K562 (cell line): ENCODE measurements around the gene VHLL. TPM values are rescaled to one million over a fixed set of nuclear protein-coding genes. Genes with fewer than 3 reads are reported as not detected.

Source experiments
- ATF1 ChIP-seq, 2 experiments: fragments of 450-650 bp in 1 of 2; IDR thresholded peaks; 2 replicates each; pipeline ENCODE4 v1.6.1; 2016; ENCODE audit warnings: missing compliant biosample characterization in 1 of 2, missing genetic modification characterization in 1 of 2
- BACH1 ChIP-seq: fragments of 200-800 bp; sonication (Bioruptor generic); IDR thresholded peaks from 2 replicates; pipeline ENCODE4 v1.6.1; 2016; ENCODE audit warnings: missing genetic modification characterization, missing compliant biosample characterization
- CBFA2T2 ChIP-seq: fragments of 450-650 bp; conservative IDR thresholded peaks from 2 replicates; pipeline ENCODE4 v1.6.1; 2017; ENCODE audit warnings: mild to moderate bottlenecking
- DIDO1 ChIP-seq: fragments of 450-650 bp; IDR thresholded peaks from 2 replicates; pipeline ENCODE4 v1.6.1; 2016; ENCODE audit warnings: low read depth, missing biosample characterization, missing genetic modification characterization
- ESRRA ChIP-seq: fragments of 450-650 bp; IDR thresholded peaks from 2 replicates; pipeline ENCODE4 v1.6.1; 2014; ENCODE audit warnings: low read depth, mild to moderate bottlenecking, moderate library complexity, borderline replicate concordance
- KDM5B ChIP-seq: fragments of 200-600 bp; sonication (generic); IDR thresholded peaks from 2 replicates; pipeline ENCODE4 v1.6.1; 2012; ENCODE audit warnings: low read depth, mild to moderate bottlenecking, moderate library complexity, low read length, control low read depth, inconsistent platforms; ENCODE audit not compliant: insufficient replicate concordance
- MAFK ChIP-seq: IDR thresholded peaks from 2 replicates; pipeline ENCODE4 v1.6.1; 2011; ENCODE audit warnings: low read length, improper control_type of control experiment
- MXI1 ChIP-seq: IDR thresholded peaks from 2 replicates; pipeline ENCODE4 v1.6.1; 2011; ENCODE audit warnings: low read depth, mild to moderate bottlenecking, improper control_type of control experiment, low read length
- NFYB ChIP-seq: IDR thresholded peaks from 2 replicates; pipeline ENCODE4 v1.6.1; 2011; ENCODE audit warnings: mild to moderate bottlenecking, moderate library complexity; ENCODE audit not compliant: insufficient read length; ENCODE audit errors: extremely low read depth
- POLR2A ChIP-seq: fragments of 450-650 bp; conservative IDR thresholded peaks from 2 replicates; pipeline ENCODE4 v1.6.1; 2016
- RB1 ChIP-seq: fragments of 450-650 bp; IDR thresholded peaks from 2 replicates; pipeline ENCODE4 v1.6.1; 2017; ENCODE audit warnings: low read depth, mild to moderate bottlenecking
- RBFOX2 ChIP-seq: fragments of 200-400 bp; formaldehyde crosslinking; IDR thresholded peaks from 2 replicates; pipeline ENCODE4 v1.6.1; 2017; ENCODE audit warnings: low read depth, mild to moderate bottlenecking, low read length, moderate library complexity
- SP2 ChIP-seq: IDR thresholded peaks from 2 replicates; pipeline ENCODE4 v1.6.1; 2011; ENCODE audit warnings: mild to moderate bottlenecking, low read depth, low read length, moderate library complexity; ENCODE audit not compliant: poor library complexity, severe bottlenecking; ENCODE audit errors: extremely low read depth
- TBL1XR1 ChIP-seq, 2 experiments: IDR thresholded peaks; 2 replicates each; pipeline ENCODE4 v1.6.1; 2012; ENCODE audit warnings: improper control_type of control experiment in 2 of 2, low read length in 2 of 2, mild to moderate bottlenecking in 1 of 2
- TBP ChIP-seq: optimal IDR thresholded peaks from 2 replicates; pipeline ENCODE3; 2011; ENCODE audit warnings: low read depth, low read length, improper control_type of control experiment
- THRAP3 ChIP-seq: fragments of 450-650 bp; IDR thresholded peaks from 2 replicates; pipeline ENCODE4 v1.6.1; 2016; ENCODE audit warnings: mild to moderate bottlenecking, inconsistent platforms, borderline replicate concordance
- ZFX ChIP-seq: sonication (generic); formaldehyde crosslinking; IDR thresholded peaks from 2 replicates; pipeline ENCODE4 v1.8.0; 2022; ENCODE audit warnings: mild to moderate bottlenecking, missing genetic modification reagents, moderate library complexity
- ZKSCAN3 ChIP-seq: fragments of 250-450 bp; sonication (Bioruptor Pico); IDR thresholded peaks from 2 replicates; pipeline ENCODE4 v1.4.0; 2020
- polyA plus RNA-seq, 8 experiments: library from polyadenylated mRNA; depleted of rRNA in 4 of 8; stranded (reverse) in 5 of 8; unstranded in 3 of 8; fragments of >200 nt; fragmentation: Nextera tagmentation in 2 of 8; fragmentation: Illumina TruSeq in 1 of 8; extraction: Ambion mirVana in 2 of 8; extraction: Trizol in 1 of 8; gene quantifications; 2 replicates each; pipeline versions ENCODE4 v1.2.1 to v1.2.3, GENCODE V29; 2011 to 2014; ENCODE audit warnings: inconsistent platforms in 1 of 8, missing spikeins in 1 of 8
- total RNA-seq, 7 experiments: library from RNA; depleted of rRNA in 6 of 7; stranded (reverse); fragments of >200 nt in 6 of 7; fragmentation: Illumina TruSeq in 2 of 7; extraction: Trizol in 2 of 7; gene quantifications; 2 replicates each; pipeline versions ENCODE4 v1.2.1 to v1.2.3, GENCODE V29; 2011 to 2021; ENCODE audit warnings: low replicate concordance in 1 of 7
- TF ChIP-seq, protein P1 (sequence below): sonication (generic); formaldehyde crosslinking; IDR thresholded peaks from 2 replicates; pipeline ENCODE4 v1.8.0; 2022; ENCODE audit warnings: mild to moderate bottlenecking, missing genetic modification reagents, borderline replicate concordance
- TF ChIP-seq, protein P2 (sequence below): sonication (generic); formaldehyde crosslinking; IDR thresholded peaks from 2 replicates; pipeline ENCODE4 v1.8.0; 2022; ENCODE audit warnings: missing genetic modification reagents, mild to moderate bottlenecking, borderline replicate concordance
- TF ChIP-seq, protein P3 (sequence below): sonication (generic); formaldehyde crosslinking; IDR thresholded peaks from 2 replicates; pipeline ENCODE4 v1.9.0; 2022; ENCODE audit warnings: mild to moderate bottlenecking, missing genetic modification reagents
- TF ChIP-seq, protein P4 (sequence below): fragments of 450-650 bp; IDR thresholded peaks from 2 replicates; pipeline ENCODE4 v1.6.1; 2016; ENCODE audit warnings: antibody characterized with exemption

The VHLL gene
- total and polyA plus RNA-seq, 9 of the 15 experiments (the other 6 are each of a cell fraction or from before 2014, with no cell fraction given), result not detected

DNA sequence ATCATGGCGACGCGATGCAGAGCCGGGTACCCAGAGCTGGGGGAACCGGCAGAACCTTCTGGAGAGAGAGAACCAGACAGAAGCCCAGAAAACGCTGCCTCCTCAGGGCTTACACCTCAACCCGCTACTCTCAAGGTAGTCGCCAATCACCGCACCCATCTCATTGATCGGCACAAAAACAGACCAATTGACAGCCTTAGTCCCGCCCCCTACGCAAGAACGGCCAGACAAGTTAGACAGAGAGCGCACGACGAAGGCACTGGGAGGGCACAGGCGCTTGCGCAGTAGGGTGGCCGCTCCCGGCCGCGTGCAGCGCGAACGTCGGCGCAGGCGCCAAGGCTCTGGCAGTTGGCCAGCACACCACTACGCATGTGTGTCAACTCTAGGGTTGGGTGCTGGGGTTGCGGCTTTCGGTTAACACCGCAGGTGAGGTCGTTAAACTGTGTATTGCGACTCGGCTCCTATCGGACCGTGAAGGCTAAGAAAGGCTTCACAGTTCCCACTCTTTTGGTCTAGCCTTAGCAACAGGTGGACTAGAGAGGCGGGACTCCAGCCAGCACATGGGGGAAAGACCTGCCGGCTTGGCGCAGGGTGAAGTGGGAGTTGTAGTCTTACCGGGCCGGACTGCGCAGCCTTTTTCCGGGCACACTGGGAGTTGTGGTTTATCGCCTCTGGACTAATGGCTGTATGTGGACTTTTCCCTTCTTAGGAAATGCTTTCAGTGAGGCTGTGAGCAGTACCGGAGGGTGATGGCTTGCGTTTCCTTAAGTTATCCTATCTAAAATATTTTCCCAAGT lies 39.3 kb upstream of the VHLL start, which contains the start of the genes CCT3 and TSACC (continued):
- TF ChIP-seq, protein P1, sequence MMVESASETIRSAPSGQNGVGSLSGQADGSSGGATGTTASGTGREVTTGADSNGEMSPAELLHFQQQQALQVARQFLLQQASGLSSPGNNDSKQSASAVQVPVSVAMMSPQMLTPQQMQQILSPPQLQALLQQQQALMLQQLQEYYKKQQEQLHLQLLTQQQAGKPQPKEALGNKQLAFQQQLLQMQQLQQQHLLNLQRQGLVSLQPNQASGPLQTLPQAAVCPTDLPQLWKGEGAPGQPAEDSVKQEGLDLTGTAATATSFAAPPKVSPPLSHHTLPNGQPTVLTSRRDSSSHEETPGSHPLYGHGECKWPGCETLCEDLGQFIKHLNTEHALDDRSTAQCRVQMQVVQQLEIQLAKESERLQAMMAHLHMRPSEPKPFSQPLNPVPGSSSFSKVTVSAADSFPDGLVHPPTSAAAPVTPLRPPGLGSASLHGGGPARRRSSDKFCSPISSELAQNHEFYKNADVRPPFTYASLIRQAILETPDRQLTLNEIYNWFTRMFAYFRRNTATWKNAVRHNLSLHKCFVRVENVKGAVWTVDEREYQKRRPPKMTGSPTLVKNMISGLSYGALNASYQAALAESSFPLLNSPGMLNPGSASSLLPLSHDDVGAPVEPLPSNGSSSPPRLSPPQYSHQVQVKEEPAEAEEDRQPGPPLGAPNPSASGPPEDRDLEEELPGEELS (CRISPR knock-in tag), result peak; percentile 71; the same call in 1 of the 2 replicates
- TF ChIP-seq SP2, result peak; percentile 90
- TF ChIP-seq BACH1 (tag), result peak; percentile 19; the same call in 1 of the 2 replicates
- peak; percentile 31; the same call in 1 of the 2 replicates for TF ChIP-seq ATF1 (CRISPR knock-in tag; IDR thresholded peaks at IDR 0.05)
- peak; percentile 97 for TF ChIP-seq ATF1 (tag; IDR thresholded peaks at IDR 0.05)
- TF ChIP-seq CBFA2T2, result no peak
- TF ChIP-seq, protein P2, sequence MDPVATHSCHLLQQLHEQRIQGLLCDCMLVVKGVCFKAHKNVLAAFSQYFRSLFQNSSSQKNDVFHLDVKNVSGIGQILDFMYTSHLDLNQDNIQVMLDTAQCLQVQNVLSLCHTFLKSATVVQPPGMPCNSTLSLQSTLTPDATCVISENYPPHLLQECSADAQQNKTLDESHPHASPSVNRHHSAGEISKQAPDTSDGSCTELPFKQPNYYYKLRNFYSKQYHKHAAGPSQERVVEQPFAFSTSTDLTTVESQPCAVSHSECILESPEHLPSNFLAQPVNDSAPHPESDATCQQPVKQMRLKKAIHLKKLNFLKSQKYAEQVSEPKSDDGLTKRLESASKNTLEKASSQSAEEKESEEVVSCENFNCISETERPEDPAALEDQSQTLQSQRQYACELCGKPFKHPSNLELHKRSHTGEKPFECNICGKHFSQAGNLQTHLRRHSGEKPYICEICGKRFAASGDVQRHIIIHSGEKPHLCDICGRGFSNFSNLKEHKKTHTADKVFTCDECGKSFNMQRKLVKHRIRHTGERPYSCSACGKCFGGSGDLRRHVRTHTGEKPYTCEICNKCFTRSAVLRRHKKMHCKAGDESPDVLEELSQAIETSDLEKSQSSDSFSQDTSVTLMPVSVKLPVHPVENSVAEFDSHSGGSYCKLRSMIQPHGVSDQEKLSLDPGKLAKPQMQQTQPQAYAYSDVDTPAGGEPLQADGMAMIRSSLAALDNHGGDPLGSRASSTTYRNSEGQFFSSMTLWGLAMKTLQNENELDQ (CRISPR knock-in tag), result no peak
- TF ChIP-seq ZKSCAN3 (CRISPR knock-in tag), result 0 out of 2 replicates have a peak, but pooled peaks have one; percentile 79
- peak; percentile 74; the same call in 1 of the 2 replicates for TF ChIP-seq DIDO1 (tag)
- TF ChIP-seq, protein P3, sequence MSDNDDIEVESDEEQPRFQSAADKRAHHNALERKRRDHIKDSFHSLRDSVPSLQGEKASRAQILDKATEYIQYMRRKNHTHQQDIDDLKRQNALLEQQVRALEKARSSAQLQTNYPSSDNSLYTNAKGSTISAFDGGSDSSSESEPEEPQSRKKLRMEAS, result peak; percentile 98
- TF ChIP-seq KDM5B, result peak; percentile 87
- peak; percentile 78 for TF ChIP-seq TBP
- no peak for TF ChIP-seq THRAP3
- TF ChIP-seq MXI1, result peak; percentile 72; the same call in 1 of the 2 replicates
- TF ChIP-seq RB1, result 0 out of 2 replicates have a peak, but pooled peaks have one; percentile 48
- TF ChIP-seq NFYB, result peak; percentile 98
- TF ChIP-seq MAFK, result peak; percentile 2; the same call in 1 of the 2 replicates
- TF ChIP-seq POLR2A, result peak; percentile 95
- peak; percentile 43; the same call in 1 of the 2 replicates for TF ChIP-seq ZFX (CRISPR knock-in tag)
- TF ChIP-seq, protein P4, sequence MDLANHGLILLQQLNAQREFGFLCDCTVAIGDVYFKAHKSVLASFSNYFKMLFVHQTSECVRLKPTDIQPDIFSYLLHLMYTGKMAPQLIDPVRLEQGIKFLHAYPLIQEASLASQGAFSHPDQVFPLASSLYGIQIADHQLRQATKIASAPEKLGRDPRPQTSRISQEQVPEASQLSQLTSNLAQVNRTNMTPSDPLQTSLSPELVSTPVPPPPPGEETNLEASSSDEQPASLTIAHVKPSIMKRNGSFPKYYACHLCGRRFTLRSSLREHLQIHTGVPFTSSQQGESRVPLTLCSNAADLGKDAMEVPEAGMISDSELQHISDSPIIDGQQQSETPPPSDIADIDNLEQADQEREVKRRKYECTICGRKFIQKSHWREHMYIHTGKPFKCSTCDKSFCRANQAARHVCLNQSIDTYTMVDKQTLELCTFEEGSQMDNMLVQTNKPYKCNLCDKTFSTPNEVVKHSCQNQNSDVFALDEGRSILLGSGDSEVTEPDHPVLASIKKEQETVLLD, result peak; percentile 92
- TF ChIP-seq RBFOX2, result peak; percentile 86
- peak in 1 of 2 experiments; percentile 67; a peak in 1 of 4 replicates for TF ChIP-seq TBL1XR1 (IDR thresholded peaks at IDR 0.05; ENCODE audit: low read length in 2 of 2)
- TF ChIP-seq ESRRA, result peak; percentile 36; the same call in 1 of the 2 replicates
